Left renal cortex interstitium (tissue), 4 donors: ENCODE measurements around the gene ZFP14. TPM values are rescaled to one million over a fixed set of nuclear protein-coding genes. Genes with fewer than 3 reads are reported as not detected.

ENCODE experiments used
- DNase-seq, 4 donors: peaks; one replicate each; pipeline ENCODE4 v3.0.0-alpha.2; 2013; ENCODE audit warnings: low read depth in 4 of 4, low spot score in 2 of 4, missing footprints in 1 of 4
- polyA plus RNA-seq, 4 donors: library from polyadenylated mRNA; unstranded; fragments of 120-200 nt; gene quantifications; one replicate each; pipeline ENCODE4 v1.2.1, GENCODE V29; 2013; ENCODE audit not compliant: insufficient read length in 4 of 4

The ZFP14 gene
- polyA plus RNA-seq = 10 to 100 TPM; 11.4 to 16.5 (median 12.8) TPM

DNA sequence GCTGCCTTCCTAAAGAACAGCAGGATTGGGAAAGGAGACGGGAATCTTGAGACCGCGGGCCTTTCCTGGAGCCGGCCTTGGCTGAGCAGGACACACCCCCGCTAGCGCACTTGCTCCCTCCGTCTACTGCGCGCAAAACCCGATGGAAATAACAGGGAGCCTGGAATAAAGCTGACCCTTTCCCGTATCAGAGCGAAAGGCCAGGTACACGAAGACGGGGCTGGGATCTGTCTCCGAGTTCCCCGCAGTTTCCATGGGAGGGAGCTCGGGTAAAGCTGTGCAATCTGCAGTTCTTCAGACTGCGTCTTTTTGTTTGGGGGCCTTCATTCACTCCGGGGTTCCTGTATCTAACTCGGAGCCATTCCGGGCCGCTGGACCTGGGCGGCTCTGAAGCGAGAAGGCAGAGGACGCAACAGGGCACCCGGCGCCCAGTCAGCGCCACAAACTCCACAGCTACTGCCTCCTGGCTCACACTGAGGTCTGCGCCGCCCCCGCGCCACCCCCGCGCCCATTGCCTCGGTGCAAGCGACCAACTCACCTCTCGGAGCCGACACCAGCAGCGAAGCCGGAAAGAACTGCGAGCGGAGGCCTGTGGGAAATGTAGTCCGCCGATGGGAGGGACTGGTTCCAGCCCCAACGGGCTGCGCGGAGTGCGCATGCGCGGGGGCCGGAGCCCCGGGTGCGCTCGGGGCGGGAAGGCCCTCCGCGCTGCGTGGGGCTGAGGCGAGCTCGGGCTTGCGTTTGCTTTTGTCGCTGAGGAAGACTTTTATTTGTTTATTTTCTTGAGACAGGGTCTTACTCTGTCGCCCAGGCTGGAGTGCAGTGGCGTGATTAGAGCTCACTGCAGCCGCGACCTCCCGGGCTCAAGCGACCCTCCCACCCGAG is at the start of gene ZFP14:
TSS of gene ZFP14 (minus strand) at position 577 of the 885 bp plus-strand sequence. CDS start 11,309 bp downstream, outside the sequence.
- DNase-seq = peak; percentile 79 to 92 (median 88)

DNA sequence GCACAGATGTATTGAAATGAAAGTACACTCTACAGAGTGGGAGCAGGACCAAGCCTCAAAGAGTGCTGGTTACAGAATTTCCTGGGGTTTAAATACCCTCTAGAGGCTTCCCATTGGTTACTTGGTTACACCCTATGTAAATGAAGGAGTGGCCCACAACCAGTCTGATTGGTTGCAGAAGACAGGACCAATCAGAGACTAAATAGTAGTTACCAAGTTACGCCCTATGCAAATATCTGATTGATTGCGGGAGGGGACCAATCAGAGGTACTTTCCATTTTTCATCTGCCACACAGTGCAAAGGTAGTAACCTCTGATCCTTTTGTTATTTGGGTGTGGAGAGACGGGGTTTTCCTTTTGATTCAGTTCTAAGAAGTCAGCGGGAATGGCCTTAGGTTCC is 44.9 kb upstream of the ZFP14 start:
- no peak for DNase-seq

DNA sequence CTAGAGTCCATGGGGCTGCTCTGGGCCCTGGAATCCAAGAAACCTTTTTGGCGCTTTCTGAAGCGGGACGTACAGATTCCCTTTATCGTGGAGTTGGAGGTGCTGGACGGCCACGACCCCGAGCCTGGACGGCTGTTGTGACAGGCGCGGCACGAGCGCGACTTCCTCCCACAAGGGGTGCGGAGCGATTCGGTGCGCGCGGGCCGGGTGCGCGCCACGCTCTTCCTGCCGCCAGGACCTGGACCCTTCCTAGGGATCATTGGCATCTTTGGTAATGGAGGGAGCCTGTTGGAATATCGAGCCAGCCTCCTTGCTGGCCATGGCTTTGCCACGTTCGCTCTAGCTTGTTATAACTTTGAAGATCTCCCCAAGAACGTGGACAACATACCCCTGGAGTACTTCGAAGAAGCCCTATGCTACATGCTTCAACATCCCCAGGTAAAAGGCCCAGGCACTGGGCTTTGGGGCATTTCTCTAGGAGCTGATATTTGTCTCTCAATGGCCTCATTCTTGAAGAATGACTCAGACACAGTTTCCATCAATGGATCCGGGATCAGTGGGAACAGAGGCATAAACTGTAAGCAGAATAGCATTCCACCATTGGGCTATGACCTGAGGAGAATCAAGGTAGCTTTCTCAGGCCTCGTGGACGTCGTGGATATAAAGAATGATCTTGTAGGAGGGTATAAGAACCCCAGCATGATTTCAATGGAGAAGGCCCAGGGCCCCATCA is 42.9 kb upstream of the ZFP14 start:
- peak in 1 of 4 donors; percentile 16 for DNase-seq

DNA sequence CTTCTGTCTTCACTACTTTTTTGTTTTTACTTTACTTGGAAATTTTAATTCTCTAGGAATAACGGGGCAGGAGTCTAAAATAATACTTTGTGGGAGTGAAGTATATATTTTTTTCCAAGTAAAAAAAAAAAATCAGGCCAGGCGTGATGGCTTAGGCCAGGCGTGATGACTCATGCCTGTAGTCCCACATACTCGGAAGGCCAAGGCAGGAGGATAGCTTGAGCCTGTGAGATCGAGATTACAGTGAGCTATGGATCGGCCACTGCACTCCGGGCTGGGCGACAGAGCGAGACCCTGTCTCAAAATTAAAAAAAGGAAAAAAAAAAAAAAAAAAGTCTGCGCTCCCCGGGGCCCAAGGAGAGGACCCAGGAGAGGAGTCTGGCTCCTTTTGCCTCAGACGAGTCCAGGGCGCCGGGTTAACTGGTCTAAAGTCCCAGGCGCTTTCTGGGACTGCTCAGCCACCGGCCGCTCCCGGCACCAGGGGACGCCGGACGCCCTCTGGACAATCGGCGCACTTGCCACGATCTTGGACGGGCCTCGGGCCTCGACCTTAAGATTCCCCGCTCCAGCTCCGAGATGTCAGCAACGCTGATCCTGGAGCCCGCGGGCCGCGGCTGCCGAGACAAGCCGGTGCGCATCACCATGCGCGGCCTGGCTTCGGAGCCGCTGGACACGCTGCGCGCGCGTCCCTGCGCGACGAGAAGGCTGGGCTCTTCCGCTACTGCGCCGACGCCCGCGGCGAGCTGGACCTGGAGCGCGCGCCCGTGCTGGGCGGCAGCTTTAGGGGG is 42.2 kb upstream of the ZFP14 start:
- peak in 3 of 4 donors; percentile 25 to 34 (median 25) for DNase-seq

DNA sequence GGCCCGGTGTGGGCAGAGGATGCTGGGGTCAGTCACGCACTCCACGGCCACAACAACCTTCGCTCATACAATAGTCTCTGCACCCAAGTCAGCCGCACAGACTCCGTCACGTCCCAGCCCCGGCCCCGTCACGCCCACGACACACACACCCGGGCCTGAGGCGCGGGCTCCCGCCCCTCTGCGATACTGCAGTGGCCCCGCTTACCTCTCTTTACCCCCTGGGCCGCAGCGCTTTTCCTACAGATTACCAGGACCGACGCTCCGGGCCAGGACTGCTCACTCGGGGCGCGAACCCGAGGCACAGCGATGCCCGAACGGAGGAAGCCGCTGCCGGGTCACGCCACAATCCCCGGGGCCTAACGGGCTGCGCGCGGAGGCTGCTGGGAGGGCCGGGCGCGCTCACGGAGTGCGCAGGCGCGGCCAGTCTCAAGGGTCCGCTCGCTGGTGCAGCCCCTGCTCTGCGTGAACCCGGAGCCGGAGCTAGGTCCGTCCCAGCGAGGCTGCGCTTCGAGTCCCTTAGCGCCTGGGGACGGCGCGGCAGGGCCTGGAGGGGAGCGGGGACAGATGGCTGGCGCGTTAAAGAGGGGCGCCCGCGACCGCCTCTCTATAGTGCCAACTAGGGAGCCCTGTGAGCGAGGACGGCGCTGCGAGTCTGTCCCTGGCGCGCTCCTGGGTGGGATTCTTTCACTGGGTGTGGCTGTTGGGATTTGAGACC is 39.4 kb upstream of the ZFP14 start, which contains the start of gene ZFP82:
TSS of gene ZFP82 (minus strand) at position 358 of the 715 bp plus-strand sequence. CDS start 8,855 bp downstream, outside the sequence.
- peak; percentile 68 to 84 (median 79) for DNase-seq

DNA sequence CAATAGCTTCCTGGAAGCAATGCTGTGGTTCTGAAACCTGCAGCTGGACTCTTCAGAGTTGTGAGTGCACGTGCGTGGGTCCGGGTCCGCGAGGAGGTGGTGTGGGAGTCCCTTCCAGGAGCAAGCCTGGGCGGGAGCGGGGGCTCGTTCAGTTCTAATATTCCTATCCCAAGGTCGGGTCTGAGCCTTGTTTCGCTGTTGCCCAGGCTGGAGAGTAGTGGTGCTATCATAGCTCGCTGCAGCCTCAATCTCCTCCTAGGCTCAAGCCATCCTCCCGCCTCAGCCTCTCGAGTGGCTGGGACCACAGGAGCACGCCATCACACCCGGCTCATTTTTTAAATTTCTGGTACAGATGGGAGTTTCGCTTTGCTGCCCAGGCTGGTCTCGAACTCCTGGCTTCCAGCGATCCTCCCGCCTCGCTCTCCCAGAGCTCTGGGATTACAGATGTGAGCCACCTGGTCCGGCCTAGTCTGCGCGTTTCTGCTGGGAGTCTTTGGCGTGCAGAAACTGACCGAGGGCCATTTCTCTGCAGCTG is 38.8 kb upstream of the ZFP14 start:
- DNase-seq = peak in 2 of 4 donors; percentile 6 to 31

DNA sequence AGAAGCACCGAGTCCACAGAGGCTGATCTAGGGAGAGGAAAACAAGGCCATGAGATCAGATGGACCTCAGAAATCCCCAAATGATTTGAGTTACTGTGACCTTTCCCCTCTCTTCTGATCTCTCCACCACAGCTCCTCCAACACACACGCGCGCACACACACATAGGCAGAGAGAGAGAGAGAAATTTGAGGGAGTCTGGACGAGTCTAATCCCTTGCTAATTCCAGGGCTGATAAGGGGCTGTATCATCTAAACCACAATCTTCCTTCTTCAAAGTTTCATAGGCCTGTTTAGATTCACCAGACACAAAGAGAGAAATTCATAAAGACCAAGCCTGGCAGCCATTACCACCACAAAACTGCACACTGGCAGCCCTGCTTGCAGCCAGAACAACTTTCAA is 30.8 kb upstream of the ZFP14 start:
- no peak for DNase-seq

DNA sequence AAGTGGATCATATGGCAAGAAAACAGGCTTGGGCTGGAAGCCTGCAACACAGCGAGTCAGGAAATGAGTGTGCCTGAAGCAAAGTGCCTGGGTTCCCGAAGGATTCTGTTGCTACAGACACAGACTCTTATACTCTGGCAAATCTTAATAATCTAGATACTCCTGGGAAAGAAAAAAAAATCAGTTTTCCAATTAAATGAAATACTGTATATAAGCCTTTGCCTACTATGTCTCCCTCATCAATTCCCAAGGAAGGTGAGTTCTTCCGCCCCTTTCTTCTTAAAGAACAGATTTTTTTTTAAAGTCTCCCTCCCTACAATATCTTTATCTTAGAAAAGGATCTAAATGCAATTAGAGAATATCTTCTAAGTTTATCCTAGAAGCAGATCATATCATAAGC is 29.1 kb upstream of the ZFP14 start:
- no peak for DNase-seq

DNA sequence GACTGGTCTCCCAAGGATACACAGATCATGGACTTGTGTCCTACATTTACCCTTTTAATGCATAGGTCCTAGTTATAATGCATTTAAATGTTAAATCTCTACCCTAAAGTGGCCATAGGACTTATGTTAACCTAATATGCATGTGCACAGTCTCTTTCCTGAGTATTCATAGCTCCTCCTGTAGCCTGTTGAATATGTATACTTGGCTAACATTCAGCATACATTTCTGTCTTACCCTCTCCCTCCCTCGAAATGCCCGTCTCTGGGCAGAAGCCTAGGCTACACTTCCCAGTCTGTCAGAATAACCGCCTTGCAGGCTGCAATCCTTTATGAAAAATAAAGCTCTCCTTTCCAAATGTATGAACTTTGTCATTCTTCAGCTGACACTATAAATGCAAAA is 25.5 kb upstream of the ZFP14 start:
- no peak for DNase-seq

DNA sequence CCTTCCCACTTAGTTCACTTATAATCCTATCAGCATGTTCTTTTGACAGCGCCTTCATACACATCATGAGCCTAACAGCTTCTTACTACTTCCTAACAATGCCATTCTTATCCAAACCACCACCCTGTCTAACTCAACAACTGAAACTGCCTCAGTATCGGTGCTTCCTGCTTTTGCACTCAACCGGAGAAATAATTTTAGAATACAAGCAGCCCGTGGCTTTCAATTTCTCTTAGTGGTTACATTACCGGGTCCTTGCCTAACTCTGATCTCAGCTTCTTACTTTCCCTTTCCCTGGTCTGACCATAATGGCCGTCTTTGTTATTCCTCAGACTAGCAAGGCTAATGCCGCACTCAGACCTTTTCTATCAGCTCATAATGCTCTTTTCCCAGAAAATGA is 22.5 kb upstream of the ZFP14 start:
- DNase-seq = no peak

DNA sequence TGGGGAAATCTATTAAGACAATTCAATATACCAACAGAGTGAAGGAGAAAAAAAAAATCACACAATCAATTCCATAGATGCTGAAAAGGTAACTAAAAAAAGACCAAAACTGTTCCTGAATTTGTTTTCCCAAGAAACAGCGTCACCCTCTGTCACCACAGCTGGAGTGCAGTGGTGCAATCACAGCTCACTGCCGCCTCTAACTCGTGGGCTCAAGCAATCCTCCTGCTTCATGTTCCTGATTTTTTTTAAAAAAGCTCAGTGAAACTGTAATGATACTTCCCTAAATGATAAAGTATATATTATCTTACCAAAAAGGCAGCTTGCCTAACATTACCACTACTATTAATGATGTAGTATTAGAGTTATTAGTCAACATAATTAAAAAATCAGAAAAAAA is 19.6 kb upstream of the ZFP14 start:
- no peak for DNase-seq

DNA sequence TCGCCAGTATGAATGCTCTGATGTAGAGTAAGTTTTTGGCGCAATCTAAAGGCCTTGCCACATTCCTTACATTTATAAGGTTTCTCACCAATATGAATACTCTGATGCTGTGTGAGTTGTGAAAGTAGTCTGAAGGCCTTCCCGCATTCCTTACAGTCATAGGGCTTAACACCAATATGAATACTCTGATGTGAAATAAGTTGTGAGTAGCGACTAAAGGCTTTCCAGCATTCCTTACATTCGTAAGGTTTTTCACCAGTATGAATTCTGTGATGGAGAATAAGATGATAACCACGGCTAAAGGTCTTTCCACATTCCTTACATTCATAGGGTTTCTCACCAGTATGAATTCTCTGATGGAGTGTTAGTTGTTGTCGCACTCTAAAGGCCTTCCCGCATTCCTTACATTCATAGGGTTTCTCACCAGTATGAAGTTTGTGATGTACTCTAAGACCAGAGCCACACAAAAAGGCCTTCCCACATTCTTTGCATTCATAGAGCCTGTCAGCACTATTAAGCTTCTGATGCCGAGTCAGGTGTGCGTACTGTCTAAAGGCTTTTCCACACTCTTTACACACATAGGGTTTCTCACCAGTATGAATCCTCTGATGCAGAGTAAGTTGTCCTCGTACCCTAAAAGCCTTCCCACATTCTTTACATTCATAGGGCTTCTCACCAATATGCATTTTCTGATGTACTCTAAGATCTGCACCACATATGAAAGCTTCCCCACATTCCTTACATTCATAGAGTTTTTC is 14.1 kb upstream of the ZFP14 start:
- no peak for DNase-seq

DNA sequence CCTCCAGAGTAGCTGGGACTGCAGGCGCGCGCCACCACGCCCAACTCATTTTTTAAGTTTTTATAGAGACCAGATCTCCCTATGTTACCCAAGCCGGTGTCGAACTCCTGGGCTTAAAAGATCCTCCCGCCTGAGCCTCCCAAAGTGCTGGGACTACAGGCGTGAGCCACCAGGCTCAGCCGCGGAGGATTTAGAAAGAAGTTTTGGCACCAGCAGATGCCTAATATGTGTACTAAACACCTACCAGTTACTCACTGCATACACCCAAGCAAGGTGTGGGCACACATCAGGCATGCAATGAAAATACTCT is 464 bp upstream of the ZFP14 start:
- no peak for DNase-seq

DNA sequence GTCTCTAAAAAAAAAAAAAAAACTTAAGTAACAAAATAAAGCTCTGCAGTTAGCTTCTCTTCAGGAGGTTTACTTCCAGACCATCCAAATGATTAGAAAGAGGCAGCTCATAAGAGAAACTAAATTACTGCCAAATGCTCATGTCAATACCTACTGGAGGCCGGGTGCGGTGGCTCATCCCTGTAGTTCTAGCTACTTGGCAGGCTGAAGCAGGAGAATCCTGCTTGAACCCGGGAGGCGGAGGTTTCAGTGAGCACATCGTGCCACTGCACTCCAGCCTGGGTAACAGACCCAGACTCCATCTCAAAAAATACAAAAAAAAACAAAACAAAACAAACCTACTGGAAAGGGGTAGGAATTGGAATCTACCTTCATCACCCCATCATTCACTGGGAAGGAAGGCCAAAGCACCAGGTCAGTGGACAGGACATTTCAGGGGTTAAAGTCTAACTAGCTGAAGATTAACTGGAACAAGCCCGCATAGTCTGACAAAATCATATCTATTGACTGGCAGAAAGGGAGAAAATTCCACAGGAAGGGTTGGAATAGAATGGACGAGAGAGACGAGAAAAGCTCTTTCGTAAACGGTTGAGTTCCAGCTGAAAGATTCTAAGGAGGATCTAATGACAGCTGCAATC is 1.3 kb downstream of the ZFP14 start:
- no peak for DNase-seq

DNA sequence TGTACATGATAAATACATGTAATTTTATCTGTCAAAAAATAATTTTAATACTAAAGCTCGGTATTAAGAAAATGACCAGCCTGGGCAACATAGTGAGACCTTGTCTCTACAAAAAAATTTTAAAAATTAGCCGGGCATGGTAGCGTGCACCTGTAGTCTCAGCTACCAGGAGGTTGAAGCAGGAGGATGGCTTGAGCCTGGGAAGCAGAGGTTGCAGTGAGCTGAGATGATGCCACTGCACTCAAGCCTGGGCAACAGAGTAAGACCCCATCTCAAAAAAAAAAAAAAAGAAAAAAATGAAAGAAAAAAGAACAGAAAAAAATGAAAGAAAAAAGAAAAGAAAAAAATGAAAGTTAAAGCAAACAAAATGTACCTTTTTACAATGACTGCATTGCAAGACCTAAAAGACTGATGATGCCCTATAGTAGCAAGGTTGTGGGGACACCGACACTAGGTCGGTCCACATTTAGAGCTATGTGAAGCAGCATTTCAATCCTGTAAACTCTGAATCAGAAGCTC is 5.3 kb downstream of the ZFP14 start:
- no peak for DNase-seq

DNA sequence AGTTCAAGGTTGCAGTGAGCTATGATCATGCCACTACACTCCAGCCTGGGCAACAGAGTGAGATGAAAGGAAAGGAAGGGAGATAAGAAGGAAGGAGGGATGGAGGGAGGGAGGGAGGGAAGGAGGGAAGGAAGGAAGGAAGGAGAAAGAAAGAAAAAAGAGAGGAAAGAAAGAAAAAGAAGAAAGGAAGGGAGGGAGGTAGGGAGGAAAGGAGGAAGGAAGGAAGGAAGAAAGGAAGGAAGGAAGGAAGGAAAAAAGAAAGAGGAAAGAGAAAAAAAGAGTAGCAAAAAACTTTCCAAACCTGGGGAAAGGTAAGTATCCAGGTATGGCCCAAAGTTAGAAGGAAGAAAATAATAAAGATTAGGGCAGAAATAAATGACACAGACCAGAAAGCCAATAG is 7.1 kb downstream of the ZFP14 start:
- no peak for DNase-seq

DNA sequence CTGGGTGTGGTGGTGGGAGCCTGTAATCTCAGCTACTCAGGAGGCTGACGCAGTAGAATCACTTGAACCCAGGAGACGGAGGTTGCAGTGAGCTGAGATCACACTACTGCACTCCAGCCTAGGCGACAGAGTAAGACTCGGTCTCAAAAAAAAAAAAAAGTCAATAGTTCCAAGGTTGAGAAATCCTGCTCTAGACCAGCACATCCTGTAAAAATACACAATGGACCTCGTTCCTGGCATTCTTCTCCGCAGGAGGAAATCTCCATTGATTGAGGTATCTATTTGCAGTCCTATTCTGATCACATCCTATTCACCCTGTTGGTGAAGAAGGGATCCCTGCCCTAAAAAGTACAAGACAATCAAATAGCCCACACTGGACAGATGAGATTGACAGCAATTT is 15.2 kb downstream of the ZFP14 start:
- DNase-seq = no peak

DNA sequence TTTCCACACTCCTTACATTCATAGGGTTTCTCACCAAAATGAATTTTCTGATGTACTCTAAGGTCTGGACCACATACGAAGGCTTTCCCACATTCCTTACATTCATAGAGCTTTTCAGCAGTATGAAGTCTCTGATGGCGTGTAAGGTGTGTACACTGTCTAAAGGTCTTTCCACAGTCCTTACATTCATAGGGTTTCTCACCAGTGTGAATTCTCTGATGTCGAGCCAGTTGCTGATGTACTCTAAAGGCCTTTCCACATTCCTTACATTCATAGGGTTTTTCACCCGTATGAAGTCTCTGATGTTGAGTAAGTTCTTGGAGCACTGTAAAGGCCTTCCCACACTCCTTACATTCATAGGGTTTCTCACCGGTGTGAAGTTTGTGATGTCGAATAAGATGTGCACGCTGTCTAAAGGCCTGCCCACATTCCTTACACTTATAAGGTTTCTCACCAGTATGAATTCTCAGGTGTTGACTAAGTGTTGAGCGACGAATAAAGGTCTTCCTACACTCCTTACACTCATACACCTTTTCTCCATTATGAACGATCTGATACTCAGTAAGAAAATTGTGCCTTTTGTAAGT is 38.1 kb downstream of the ZFP14 start:
- DNase-seq = no peak
